Left hindlimb (tissue), 1 donor: ENCODE results near the gene PASK.
"Not testable (repeated sequence)": the region's sequence is repeated elsewhere in the genome, so short reads cannot be mapped to it uniquely, and the experiment has no call there.

Source experiments
- DNase-seq: peaks from one replicate; pipeline ENCODE4 v3.0.0-alpha.2; 2018

The PASK gene

GRCh38 chr2:241148891-241149674 lies at the start of gene PASK:
PASK (minus strand) TSS chr2:241149472; CDS start chr2:241143032, 6,440 bp downstream.
- peak; percentile 92 for DNase-seq

DNA sequence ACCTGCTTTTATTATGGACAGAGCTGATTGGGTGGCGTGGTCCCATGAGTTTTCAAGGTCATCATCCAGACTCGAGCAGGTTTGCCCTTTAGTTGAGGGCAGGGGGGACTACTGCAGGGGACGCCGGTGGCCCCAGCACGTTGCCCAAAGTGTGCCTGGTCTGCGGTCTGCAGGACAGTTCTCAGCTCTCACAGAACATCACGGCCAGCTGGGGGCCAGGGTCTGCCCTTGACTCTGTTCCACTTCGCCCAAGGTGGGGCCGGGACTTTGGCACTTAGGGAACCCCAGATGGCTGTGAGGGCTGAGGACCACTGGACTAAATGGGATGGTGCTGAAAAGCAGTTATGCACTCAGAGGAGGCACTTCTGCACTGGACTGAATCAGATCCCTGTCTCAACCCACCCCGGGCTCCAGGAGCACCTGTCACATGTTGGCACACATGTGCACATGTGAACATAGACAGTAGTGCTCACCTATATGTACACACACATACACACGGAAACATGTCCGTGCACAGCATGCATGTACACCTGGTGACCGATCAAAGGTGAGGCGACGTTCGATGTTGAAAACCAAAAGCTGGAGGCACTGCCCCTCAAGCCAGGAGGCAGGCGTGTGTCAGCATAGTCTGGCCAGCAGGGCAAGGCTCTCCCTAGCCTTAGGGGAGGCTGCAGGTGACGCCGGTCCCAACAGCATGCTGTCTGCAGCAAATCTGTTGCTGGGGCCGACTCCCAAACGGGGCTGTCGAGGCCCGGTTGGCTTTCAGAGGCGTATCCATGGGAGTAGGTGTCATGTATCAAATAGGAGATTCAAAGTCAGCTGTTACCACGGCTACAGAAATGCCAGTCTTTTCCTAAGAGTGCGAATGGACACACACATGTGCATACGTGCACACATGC lies 49.4 kb upstream of the PASK start:
- no peak for DNase-seq

- DNase-seq, result no peak
Observed at GRCh38 chr2:241197947-241198346, 48.7 kb upstream of the PASK start.

- DNase-seq, result not testable (repeated sequence)
Observed at GRCh38 chr2:241197246-241197645, 48.0 kb upstream of the PASK start.

DNA sequence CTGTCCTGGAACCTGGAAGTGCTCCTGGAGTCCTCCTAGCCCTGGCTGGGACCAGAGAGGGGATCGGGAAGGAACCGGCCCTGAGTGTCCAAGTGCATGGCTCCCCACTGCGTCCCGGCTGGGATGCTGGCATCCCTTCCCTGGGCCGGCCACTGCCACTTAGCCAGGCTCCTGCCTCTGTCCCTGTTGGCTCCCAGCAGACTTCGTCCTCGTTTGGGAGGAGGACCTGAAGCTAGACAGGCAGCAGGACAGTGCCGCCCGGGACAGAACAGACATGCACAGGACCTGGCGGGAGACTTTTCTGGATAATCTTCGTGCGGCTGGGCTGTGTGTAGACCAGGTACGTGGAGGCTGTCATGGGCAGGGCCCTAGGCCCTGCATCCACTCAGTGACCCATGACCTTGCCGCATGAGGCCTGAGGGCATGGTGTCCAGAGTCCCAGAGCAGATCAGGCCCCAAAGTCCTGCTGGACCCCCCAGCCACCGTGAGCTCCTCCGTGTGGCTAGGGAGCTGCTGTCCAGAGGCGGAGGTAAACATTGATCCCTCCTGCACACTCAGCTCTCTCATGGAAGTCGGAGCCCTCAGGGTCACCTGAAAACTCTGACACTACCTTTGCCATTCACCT lies 46.3 kb upstream of the PASK start:
- no peak for DNase-seq

DNA sequence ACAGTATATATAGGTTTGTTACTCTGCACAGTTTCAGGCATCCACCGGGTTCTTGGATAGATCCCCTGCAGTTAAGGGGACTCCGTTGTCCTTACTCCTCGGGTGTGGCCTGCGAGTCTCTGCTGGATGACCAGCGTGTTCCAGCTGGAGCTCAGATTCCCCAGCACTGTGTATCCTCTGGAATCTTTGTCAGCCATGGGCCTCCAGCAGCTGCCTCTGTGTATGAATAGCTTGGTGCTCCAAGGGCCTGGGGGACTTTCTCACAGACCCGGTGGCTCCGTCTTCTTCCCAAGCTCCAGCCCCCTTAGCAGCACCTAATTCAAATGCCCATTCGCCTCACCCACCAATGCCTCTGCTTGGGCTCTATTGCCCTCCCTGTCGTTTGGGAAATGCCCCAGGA lies 45.5 kb upstream of the PASK start:
- no peak for DNase-seq

- DNase-seq, result no peak
Observed at GRCh38 chr2:241193271-241193670, 44.0 kb upstream of the PASK start.

DNA sequence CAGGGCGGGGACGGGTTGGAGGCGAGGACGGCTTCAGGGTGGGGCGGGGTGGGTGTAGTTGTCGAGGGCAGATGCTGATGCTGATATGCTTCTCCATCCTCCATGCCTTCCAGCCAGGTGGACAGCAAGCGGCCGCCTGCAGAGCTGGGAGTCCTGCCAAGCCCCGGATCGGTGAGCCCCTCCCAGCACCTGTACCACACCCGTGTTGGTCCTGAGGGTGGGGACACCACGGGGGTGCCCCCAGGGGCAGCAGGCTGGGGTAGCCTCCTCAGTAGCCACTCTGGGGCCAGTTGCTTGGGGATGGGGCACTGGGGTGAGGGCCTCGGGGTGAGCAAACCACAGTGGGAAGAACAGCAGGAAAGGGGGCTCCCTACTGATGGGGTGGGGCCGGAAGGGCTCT lies 41.8 kb upstream of the PASK start:
- DNase-seq, result no peak

GRCh38 chr2:241190291-241190981 lies 41.2 kb upstream of the PASK start:
- DNase-seq, result no peak

GRCh38 chr2:241189856-241190201 lies 40.6 kb upstream of the PASK start:
- DNase-seq, result no peak

GRCh38 chr2:241189093-241189855 lies 40.0 kb upstream of the PASK start:
- no peak for DNase-seq

DNA sequence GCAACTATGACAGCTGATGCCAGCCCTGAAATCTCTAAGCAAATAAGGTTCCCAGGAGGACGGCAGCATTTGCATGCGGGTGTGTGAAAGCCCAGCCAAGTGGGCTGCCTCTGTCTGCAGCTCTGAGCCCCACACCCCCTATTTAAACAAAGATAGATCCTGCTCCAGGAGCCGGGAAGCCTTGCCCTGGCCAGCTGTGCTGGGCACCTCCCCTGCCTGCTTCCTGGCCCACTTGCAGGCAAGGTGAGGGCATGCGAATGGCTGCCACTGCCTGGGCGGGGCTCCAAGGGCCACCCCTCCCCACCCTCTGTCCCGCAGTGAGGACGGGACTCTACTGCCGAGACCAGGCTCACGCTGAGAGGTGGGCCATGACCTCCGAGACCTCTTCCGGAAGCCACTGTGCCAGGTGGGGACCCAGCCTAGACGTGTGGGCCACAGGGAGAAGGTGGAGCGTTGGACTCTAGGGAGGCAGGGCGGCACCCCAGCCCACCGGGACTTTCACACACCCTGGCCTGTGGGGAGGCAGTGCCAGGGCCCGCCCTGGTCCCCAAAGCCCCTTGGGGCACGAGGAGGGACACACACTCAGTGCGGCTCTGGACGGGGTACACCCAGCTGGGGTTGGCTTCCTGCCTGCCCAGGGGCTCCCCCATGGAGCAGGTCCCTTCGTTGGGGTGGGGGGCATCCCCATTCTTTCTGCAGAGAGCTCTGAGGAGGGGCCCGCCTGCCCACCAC lies 39.3 kb upstream of the PASK start, which contains the start of gene ANO7:
ANO7 (plus strand) TSS at position 317 of the 732 bp plus-strand sequence. CDS start 1,387 bp downstream, outside the sequence.
- DNase-seq, result no peak

- DNase-seq, result no peak
Observed at GRCh38 chr2:241187918-241188234, 38.6 kb upstream of the PASK start.

- DNase-seq, result no peak
Observed at GRCh38 chr2:241187101-241187917, 38.0 kb upstream of the PASK start.

DNA sequence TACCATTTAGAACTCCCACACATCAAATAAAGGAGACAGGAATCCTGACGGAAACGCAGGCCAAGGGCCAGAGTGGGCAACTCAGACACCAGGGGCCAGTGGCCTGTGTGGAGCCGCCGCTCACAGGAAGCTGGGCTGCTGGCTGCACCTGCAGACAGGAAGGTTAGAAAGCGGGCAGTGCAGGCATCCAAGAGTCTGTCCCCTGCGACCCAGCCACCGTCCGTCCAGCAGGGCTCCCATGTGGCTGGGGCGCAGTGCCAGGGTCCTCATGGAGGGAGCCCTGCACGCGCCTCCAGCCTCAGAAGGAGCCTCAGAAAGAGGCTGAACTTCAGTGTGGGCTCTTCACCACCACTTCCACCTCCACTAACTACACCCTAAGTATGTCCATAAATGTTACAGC lies 36.7 kb upstream of the PASK start:
- DNase-seq, result no peak

DNA sequence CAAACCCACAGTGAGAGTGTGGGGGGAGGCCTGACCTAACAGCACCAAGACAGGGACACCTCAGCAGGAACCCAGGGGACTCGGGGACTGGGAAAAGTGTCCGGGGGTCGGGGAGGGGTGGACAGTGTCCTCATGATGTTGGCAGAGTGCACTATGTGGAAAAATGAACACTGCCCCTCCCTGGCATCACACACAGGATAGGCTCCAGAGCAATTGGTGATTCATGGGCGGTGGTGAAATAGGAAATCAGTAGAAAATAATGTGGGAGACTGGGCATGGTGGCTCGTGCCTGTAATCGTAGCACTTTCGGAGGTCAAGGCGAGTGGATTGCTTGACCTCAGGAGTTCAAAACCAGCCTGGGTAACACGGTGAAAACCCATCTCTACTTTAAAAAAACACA lies 35.6 kb upstream of the PASK start:
- DNase-seq, result no peak

GRCh38 chr2:241183221-241183620 lies 33.9 kb upstream of the PASK start:
- DNase-seq, result no peak

GRCh38 chr2:241182531-241183133 lies 33.4 kb upstream of the PASK start:
- no peak for DNase-seq

DNA sequence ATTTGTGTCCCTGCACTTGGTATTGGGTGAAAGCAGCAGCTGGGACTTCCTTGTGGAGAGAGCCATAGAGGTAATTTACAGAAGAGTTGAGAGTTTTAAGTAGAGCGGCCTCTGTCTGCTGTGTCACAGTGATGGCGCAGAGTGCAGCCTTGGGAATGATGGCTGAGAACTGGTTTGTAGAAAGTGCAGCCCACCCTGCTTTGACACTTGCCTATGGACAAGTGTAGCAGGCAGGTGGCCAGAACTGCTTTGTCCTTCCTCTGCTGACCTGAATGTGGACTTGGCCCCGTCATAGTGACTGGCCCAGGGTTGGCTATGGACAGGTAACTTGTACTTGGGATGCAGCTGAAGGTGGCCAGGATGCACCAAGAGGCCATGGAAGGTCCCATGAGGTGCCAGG lies 32.9 kb upstream of the PASK start:
- DNase-seq, result no peak

DNA sequence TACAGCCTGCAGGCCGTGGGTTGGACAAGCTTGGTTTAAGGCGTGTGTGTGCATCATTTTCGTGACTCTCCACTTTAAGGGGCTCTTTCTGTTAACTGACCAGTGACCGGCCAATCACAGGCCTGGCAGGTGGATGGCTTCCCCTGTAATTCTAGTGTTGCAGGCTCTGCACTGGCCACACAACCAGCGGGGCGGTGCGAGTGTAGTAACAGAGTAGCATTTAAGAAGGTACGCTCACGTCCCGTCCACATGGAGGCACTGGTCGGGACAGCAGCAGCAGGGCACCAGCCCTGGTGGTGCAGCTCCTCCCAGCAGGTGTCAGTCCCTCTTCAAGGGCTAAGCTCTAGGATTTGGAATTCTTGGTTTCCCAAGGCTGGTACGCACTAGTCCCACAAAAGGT lies 31.2 kb upstream of the PASK start:
- DNase-seq, result no peak
